Measurements from ENCODE around the gene ZNF451. TPM values are rescaled to one million over a fixed set of nuclear protein-coding genes. Genes with fewer than 3 reads are reported as not detected.
A peak's percentile ranks its signal among the peaks of the same experiment; 100 is the strongest.

ZNF451 gene
- polyA plus RNA-seq, 1 donor from 2014 or later = 60.2 TPM

GRCh38 chr6:57173886-57174510 is 84.0 kb downstream of the ZNF451 start:
- no peak overlapping the region for H3K9ac ChIP-seq (ENCODE audit: low read length)
- H2AFZ ChIP-seq (ENCODE audit: low read depth, low read length) = no peak overlapping the region
- no peak overlapping the region for H3K4me2 ChIP-seq (ENCODE audit: low read length)
- no peaks in the 10 kb centered on the region for H3K9me2 ChIP-seq (ENCODE audit: insufficient read depth, low read length)
- TF ChIP-seq CTCF (IDR thresholded peaks at IDR 0.05; ENCODE audit: poor library complexity, severe bottlenecking) (no peak), REST (IDR thresholded peaks at IDR 0.05; ENCODE audit: borderline replicate concordance) (no peak), TAF1 (IDR thresholded peaks at IDR 0.05; ENCODE audit: low read depth) (no peak), EP300 (conservative IDR thresholded peaks at IDR 0.05; ENCODE audit: poor library complexity, severe bottlenecking) (no peak), POLR2AphosphoS5 (IDR thresholded peaks at IDR 0.05) (no peak), RAD21 (conservative IDR thresholded peaks at IDR 0.05) (no peak), EZH2 (IDR thresholded peaks at IDR 0.05; ENCODE audit: borderline replicate concordance, insufficient read depth, low read length, poor library complexity, severe bottlenecking) (no peak), SMC3 (conservative IDR thresholded peaks at IDR 0.05; ENCODE audit: poor library complexity) (no peak), MXI1 (conservative IDR thresholded peaks at IDR 0.05; ENCODE audit: poor library complexity, severe bottlenecking) (no peak)
- H3K27ac ChIP-seq (ENCODE audit: low read length) = no peak overlapping the region
- H3K36me3 ChIP-seq (ENCODE audit: insufficient read depth, low read length) = no peaks in the 10 kb centered on the region
- H3F3A ChIP-seq (ENCODE audit: insufficient read depth, low read length, poor library complexity, severe bottlenecking) = no peaks in the 10 kb centered on the region
- peak overlapping the region; percentile 83 for H3K4me3 ChIP-seq (ENCODE audit: low read length)
- H3K27me3 ChIP-seq (ENCODE audit: insufficient read depth, low read depth, low read length) = no peaks in the 10 kb centered on the region
- H4K20me1 ChIP-seq (ENCODE audit: insufficient read depth) = no peaks in the 10 kb centered on the region
- no peaks in the 10 kb centered on the region for H3K9me3 ChIP-seq (ENCODE audit: low read length)
- H3K79me2 ChIP-seq (replicated peaks; ENCODE audit: insufficient read depth, low read length) = no peaks in the 10 kb centered on the region

- no peaks in the 10 kb centered on the region for H3K27me3 ChIP-seq (ENCODE audit: insufficient read depth, low read depth, low read length)
- H3K9ac ChIP-seq (ENCODE audit: low read length) = no peak overlapping the region
- H3K4me2 ChIP-seq (ENCODE audit: low read length) = no peak overlapping the region
- H3K4me3 ChIP-seq (ENCODE audit: low read length) = no peak overlapping the region
- H4K20me1 ChIP-seq (ENCODE audit: insufficient read depth) = no peaks in the 10 kb centered on the region
- H3K9me2 ChIP-seq (ENCODE audit: insufficient read depth, low read length) = no peaks in the 10 kb centered on the region
- H3F3A ChIP-seq (ENCODE audit: insufficient read depth, low read length, poor library complexity, severe bottlenecking) = no peaks in the 10 kb centered on the region
- no peaks in the 10 kb centered on the region for H3K79me2 ChIP-seq (replicated peaks; ENCODE audit: insufficient read depth, low read length)
- no peak overlapping the region for H2AFZ ChIP-seq (ENCODE audit: low read depth, low read length)
- H3K9me3 ChIP-seq (ENCODE audit: low read length) = no peaks in the 10 kb centered on the region
- TF ChIP-seq CTCF (IDR thresholded peaks at IDR 0.05; ENCODE audit: poor library complexity, severe bottlenecking) (no peak), EP300 (conservative IDR thresholded peaks at IDR 0.05; ENCODE audit: poor library complexity, severe bottlenecking) (no peak)
- no peak overlapping the region for H3K27ac ChIP-seq (ENCODE audit: low read length)
- H3K36me3 ChIP-seq (ENCODE audit: insufficient read depth, low read length) = no peaks in the 10 kb centered on the region
Measured at GRCh38 chr6:57174511-57174907, 84.5 kb downstream of the ZNF451 start.

All from neural cell (in vitro differentiated cells).